Measurements from ENCODE around the gene LAMA2.

DNA sequence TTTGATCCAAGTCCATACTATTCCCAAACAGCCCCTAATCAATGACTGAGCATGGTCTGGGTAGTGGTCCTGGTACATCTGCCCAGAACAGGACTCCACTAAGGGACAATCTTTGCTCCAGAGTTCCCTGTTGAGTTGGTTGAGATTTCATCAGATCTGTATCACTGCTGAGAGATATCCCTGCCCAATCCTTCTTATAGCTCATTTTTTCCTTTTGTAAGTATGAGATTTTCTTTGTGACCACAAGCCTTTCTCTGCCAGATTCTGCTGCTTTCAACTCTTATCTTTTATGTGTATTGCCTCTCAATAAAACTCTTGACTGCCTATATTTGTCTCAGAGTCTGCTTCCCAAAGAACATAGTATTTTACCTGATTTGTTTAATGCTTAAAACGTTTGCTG, 46.2 kb upstream of the LAMA2 start:
- no peak for TF ChIP-seq POLR2A (IDR thresholded peaks at IDR 0.05)
- TF ChIP-seq, protein P1, sequence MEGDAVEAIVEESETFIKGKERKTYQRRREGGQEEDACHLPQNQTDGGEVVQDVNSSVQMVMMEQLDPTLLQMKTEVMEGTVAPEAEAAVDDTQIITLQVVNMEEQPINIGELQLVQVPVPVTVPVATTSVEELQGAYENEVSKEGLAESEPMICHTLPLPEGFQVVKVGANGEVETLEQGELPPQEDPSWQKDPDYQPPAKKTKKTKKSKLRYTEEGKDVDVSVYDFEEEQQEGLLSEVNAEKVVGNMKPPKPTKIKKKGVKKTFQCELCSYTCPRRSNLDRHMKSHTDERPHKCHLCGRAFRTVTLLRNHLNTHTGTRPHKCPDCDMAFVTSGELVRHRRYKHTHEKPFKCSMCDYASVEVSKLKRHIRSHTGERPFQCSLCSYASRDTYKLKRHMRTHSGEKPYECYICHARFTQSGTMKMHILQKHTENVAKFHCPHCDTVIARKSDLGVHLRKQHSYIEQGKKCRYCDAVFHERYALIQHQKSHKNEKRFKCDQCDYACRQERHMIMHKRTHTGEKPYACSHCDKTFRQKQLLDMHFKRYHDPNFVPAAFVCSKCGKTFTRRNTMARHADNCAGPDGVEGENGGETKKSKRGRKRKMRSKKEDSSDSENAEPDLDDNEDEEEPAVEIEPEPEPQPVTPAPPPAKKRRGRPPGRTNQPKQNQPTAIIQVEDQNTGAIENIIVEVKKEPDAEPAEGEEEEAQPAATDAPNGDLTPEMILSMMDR (IDR thresholded peaks at IDR 0.05) = no peak
